K562 (cell line): ENCODE results near the gene HNRNPM. TPM values are rescaled to one million over a fixed set of nuclear protein-coding genes. Genes with fewer than 3 reads are reported as not detected.

ENCODE experiments used
- ATF2 ChIP-seq: sonication (generic); formaldehyde crosslinking; IDR thresholded peaks from 2 replicates; pipeline ENCODE4 v1.8.1; 2022; ENCODE audit warnings: missing genetic modification reagents
- BRF2 ChIP-seq: IDR thresholded peaks from 3 replicates; pipeline ENCODE4 v1.6.1; 2011; ENCODE audit warnings: borderline replicate concordance, mild to moderate bottlenecking; ENCODE audit not compliant: insufficient read length, insufficient read depth
- CBX8 ChIP-seq: fragments of 200-600 bp; sonication (generic); IDR thresholded peaks from 2 replicates; pipeline ENCODE4 v1.6.1; 2012; ENCODE audit warnings: borderline replicate concordance, mixed run types, low read depth, mild to moderate bottlenecking, moderate library complexity, mixed read lengths, low read length, control low read depth, inconsistent platforms; ENCODE audit not compliant: poor library complexity, severe bottlenecking; ENCODE audit errors: extremely low read depth
- CEBPB ChIP-seq: fragments of 450-650 bp; IDR thresholded peaks from 2 replicates; pipeline ENCODE4 v1.6.1; 2016; ENCODE audit warnings: missing genetic modification characterization, missing compliant biosample characterization
- ELF2 ChIP-seq: fragments of 250-450 bp; sonication (Bioruptor Pico); IDR thresholded peaks from 2 replicates; pipeline ENCODE4 v1.5.0; 2021; ENCODE audit warnings: mild to moderate bottlenecking
- FOXK1 ChIP-seq: sonication (generic); formaldehyde crosslinking; IDR thresholded peaks from 2 replicates; pipeline ENCODE4 v1.8.0; 2022; ENCODE audit warnings: missing genetic modification reagents, mild to moderate bottlenecking, borderline replicate concordance
- HDAC8 ChIP-seq: fragments of 450-650 bp; IDR thresholded peaks from 2 replicates; pipeline ENCODE4 v1.6.1; 2016; ENCODE audit warnings: mild to moderate bottlenecking, missing genetic modification characterization, moderate library complexity, missing compliant biosample characterization
- HMGN3 ChIP-seq: IDR thresholded peaks from 2 replicates; pipeline ENCODE4 v1.6.1; 2011; ENCODE audit warnings: borderline replicate concordance, low read depth, mild to moderate bottlenecking, mixed read lengths, low read length; ENCODE audit not compliant: insufficient read length; ENCODE audit errors: extremely low read depth
- KLF6 ChIP-seq: fragments of 250-450 bp; sonication (Bioruptor Pico); IDR thresholded peaks from 2 replicates; pipeline ENCODE4 v1.4.0; 2020; ENCODE audit warnings: mild to moderate bottlenecking, moderate library complexity, borderline replicate concordance
- LEF1 ChIP-seq: fragments of 450-650 bp; IDR thresholded peaks from 2 replicates; pipeline ENCODE4 v1.6.1; 2016; ENCODE audit warnings: mild to moderate bottlenecking
- MAFF ChIP-seq: IDR thresholded peaks from 2 replicates; pipeline ENCODE4 v1.6.1; 2012; ENCODE audit warnings: low read length, improper control_type of control experiment
- MAFK ChIP-seq: IDR thresholded peaks from 2 replicates; pipeline ENCODE4 v1.6.1; 2011; ENCODE audit warnings: low read length, improper control_type of control experiment
- MIER1 ChIP-seq: fragments of 450-650 bp; IDR thresholded peaks from 2 replicates; pipeline ENCODE4 v1.6.1; 2016; ENCODE audit warnings: antibody characterized with exemption, mild to moderate bottlenecking, low read depth
- MTA3 ChIP-seq: fragments of 450-650 bp; formaldehyde crosslinking; IDR thresholded peaks from 2 replicates; pipeline ENCODE4 v1.6.1; 2017; ENCODE audit warnings: mild to moderate bottlenecking, borderline replicate concordance
- NELFE ChIP-seq: IDR thresholded peaks from 2 replicates; pipeline ENCODE4 v1.6.1; 2011; ENCODE audit warnings: mild to moderate bottlenecking; ENCODE audit not compliant: insufficient read depth, insufficient read length
- SIN3B ChIP-seq: fragments of 450-650 bp; IDR thresholded peaks from 2 replicates; pipeline ENCODE4 v1.6.1; 2017; ENCODE audit warnings: low read depth, mild to moderate bottlenecking, moderate library complexity
- TEAD1 ChIP-seq, 2 experiments: fragments of 450-650 bp in 1 of 2; sonication (generic) in 1 of 2; formaldehyde crosslinking; IDR thresholded peaks; 2 replicates each; pipeline versions ENCODE4 v1.4.0 to v1.8.0; 2020 to 2022; ENCODE audit warnings: mild to moderate bottlenecking in 2 of 2, missing genetic modification reagents in 1 of 2
- ZBTB8A ChIP-seq: fragments of 450-650 bp; IDR thresholded peaks from 2 replicates; pipeline ENCODE4 v1.6.1; 2018; ENCODE audit warnings: mild to moderate bottlenecking, moderate library complexity; ENCODE audit not compliant: partially characterized antibody
- ZKSCAN3 ChIP-seq: fragments of 250-450 bp; sonication (Bioruptor Pico); IDR thresholded peaks from 2 replicates; pipeline ENCODE4 v1.4.0; 2020
- ZNF232 ChIP-seq: sonication (generic); formaldehyde crosslinking; IDR thresholded peaks from 2 replicates; pipeline ENCODE4 v1.8.0; 2022; ENCODE audit warnings: mild to moderate bottlenecking, missing genetic modification reagents
- polyA plus RNA-seq, 8 experiments: library from polyadenylated mRNA; depleted of rRNA in 4 of 8; stranded (reverse) in 5 of 8; unstranded in 3 of 8; fragments of >200 nt; fragmentation: Nextera tagmentation in 2 of 8; fragmentation: Illumina TruSeq in 1 of 8; extraction: Ambion mirVana in 2 of 8; extraction: Trizol in 1 of 8; gene quantifications; 2 replicates each; pipeline versions ENCODE4 v1.2.1 to v1.2.3, GENCODE V29; 2011 to 2014; ENCODE audit warnings: inconsistent platforms in 1 of 8, missing spikeins in 1 of 8
- total RNA-seq, 7 experiments: library from RNA; depleted of rRNA in 6 of 7; stranded (reverse); fragments of >200 nt in 6 of 7; fragmentation: Illumina TruSeq in 2 of 7; extraction: Trizol in 2 of 7; gene quantifications; 2 replicates each; pipeline versions ENCODE4 v1.2.1 to v1.2.3, GENCODE V29; 2011 to 2021; ENCODE audit warnings: low replicate concordance in 1 of 7
- TF ChIP-seq, protein P1 (sequence below): fragments of 450-650 bp; conservative IDR thresholded peaks from 2 replicates; pipeline ENCODE4 v1.6.1; 2016; ENCODE audit warnings: missing genetic modification characterization, low read depth, mild to moderate bottlenecking, control low read depth, missing compliant biosample characterization
- TF ChIP-seq, protein P2 (sequence below), 2 experiments: IDR thresholded peaks; 2 replicates each; pipeline ENCODE4 v1.6.1; 2011; ENCODE audit warnings: borderline replicate concordance in 1 of 2, control low read depth in 1 of 2, low read depth in 1 of 2, low read length in 1 of 2, mild to moderate bottlenecking in 1 of 2, mixed read lengths in 1 of 2, moderate library complexity in 1 of 2; ENCODE audit not compliant: insufficient read depth in 1 of 2, insufficient read length in 1 of 2, poor library complexity in 1 of 2, severe bottlenecking in 1 of 2; ENCODE audit errors: extremely low read depth in 1 of 2

The HNRNPM gene
- total and polyA plus RNA-seq, 9 of the 15 experiments (the other 6 are each of a cell fraction or from before 2014, with no cell fraction given) = 11.1 to 340 (median 195) TPM

- TF ChIP-seq MTA3 (peak; percentile 86; the same call in 1 of the 2 replicates), LEF1 (peak; percentile 52; the same call in 1 of the 2 replicates), ZKSCAN3 (CRISPR knock-in tag) (no peak), NELFE (no peak), FOXK1 (no peak), CBX8 (no peak), MAFF (peak; percentile 17; the same call in 1 of the 2 replicates), ELF2 (peak; percentile 86), ZBTB8A (no peak), BRF2 (no peak), HMGN3 (peak; percentile 73), ZNF232 (CRISPR knock-in tag) (no peak), MIER1 (no peak), KLF6 (CRISPR knock-in tag) (no peak), MAFK (no peak), SIN3B (peak; percentile 92), CEBPB (tag) (peak; percentile 66), ATF2 (CRISPR knock-in tag) (no peak), HDAC8 (tag) (no peak), TEAD1 (CRISPR knock-in tag; IDR thresholded peaks at IDR 0.05) (0 out of 4 replicates have a peak, but pooled peaks of 1 of the 2 experiments have one; percentile 53)
- TF ChIP-seq, protein P1, sequence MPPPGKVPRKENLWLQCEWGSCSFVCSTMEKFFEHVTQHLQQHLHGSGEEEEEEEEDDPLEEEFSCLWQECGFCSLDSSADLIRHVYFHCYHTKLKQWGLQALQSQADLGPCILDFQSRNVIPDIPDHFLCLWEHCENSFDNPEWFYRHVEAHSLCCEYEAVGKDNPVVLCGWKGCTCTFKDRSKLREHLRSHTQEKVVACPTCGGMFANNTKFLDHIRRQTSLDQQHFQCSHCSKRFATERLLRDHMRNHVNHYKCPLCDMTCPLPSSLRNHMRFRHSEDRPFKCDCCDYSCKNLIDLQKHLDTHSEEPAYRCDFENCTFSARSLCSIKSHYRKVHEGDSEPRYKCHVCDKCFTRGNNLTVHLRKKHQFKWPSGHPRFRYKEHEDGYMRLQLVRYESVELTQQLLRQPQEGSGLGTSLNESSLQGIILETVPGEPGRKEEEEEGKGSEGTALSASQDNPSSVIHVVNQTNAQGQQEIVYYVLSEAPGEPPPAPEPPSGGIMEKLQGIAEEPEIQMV = no peak
- TF ChIP-seq, protein P2, sequence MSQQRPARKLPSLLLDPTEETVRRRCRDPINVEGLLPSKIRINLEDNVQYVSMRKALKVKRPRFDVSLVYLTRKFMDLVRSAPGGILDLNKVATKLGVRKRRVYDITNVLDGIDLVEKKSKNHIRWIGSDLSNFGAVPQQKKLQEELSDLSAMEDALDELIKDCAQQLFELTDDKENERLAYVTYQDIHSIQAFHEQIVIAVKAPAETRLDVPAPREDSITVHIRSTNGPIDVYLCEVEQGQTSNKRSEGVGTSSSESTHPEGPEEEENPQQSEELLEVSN (IDR thresholded peaks at IDR 0.05; ENCODE audit: borderline replicate concordance in 1 of 2, extremely low read depth in 1 of 2, insufficient read depth in 1 of 2, insufficient read length in 1 of 2, low read depth in 1 of 2, low read length in 1 of 2, poor library complexity in 1 of 2, severe bottlenecking in 1 of 2) = peak; percentile 11 to 50
Measured at GRCh38 chr19:8513687-8514504, 69.1 kb downstream of the HNRNPM start, which contains the start of gene ZNF414 (continued).
